Endothelial cell of umbilical vein (primary cell): ENCODE data around the gene TXN2. TPM values are rescaled to one million over a fixed set of nuclear protein-coding genes. Genes with fewer than 3 reads are reported as not detected.

Experiments
- BruUV-seq: library from RNA; stranded (reverse); fragments of 400-500 nt; replicated peaks from 2 replicates; lab custom pipeline; 2021; lab: Mats Ljungman, UMichigan
- CTCF ChIA-PET: fragments of 300-600, 350-600 bp; sonication (Branson Sonifier 250); formaldehyde crosslinking; loops from one replicate; lab custom pipeline; 2021; ENCODE audit warnings: antibody characterized with exemption, inconsistent platforms; lab: Charles Lee
- POLR2A ChIA-PET: fragments of 300-600, 350-600 bp; sonication (Branson Sonifier 250); formaldehyde crosslinking; loops from one replicate; lab custom pipeline; 2021; ENCODE audit warnings: antibody characterized with exemption, inconsistent platforms; lab: Charles Lee
- DNase-seq: peaks from one replicate; pipeline ENCODE4 v3.0.0-alpha.2; 2011; ENCODE audit warnings: low read depth, low spot score
- FAIRE-seq: peaks from 2 replicates; lab custom pipeline; 2011; peaks lifted over from hg19 to GRCh38; lab: Jason Lieb, UNC
- H2AFZ ChIP-seq: 2 replicates; pipeline ENCODE4 v1.6.0; 2012; ENCODE audit warnings: low read depth, low read length, control low read depth, inconsistent platforms
- H3K27ac ChIP-seq: 2 replicates; pipeline ENCODE4 v1.5.1; 2011; ENCODE audit warnings: low read depth, mild to moderate bottlenecking, control low read depth, low read length, moderate library complexity; ENCODE audit not compliant: insufficient read depth
- H3K27me3 ChIP-seq, 2 experiments: 2 replicates each; pipeline versions ENCODE4 v1.6.0 to v1.6.1; 2011; ENCODE audit warnings: low read length in 2 of 2, mixed read lengths in 1 of 2; ENCODE audit not compliant: control insufficient read depth in 2 of 2, insufficient read depth in 2 of 2
- H3K36me3 ChIP-seq, 2 experiments: 2 replicates in 1 of 2; 3 replicates in 1 of 2; pipeline ENCODE4 v1.5.1; 2011; ENCODE audit warnings: low read length in 2 of 2, mild to moderate bottlenecking in 1 of 2, moderate library complexity in 1 of 2; ENCODE audit not compliant: control insufficient read depth in 2 of 2, insufficient read depth in 2 of 2; ENCODE audit errors: extremely low read depth in 1 of 2
- H3K4me1 ChIP-seq: 3 replicates; pipeline ENCODE4 v1.5.1; 2011; ENCODE audit warnings: mild to moderate bottlenecking, low read length; ENCODE audit not compliant: control insufficient read depth, insufficient read depth; ENCODE audit errors: extremely low read depth
- H3K4me2 ChIP-seq: 2 replicates; pipeline ENCODE4 v1.6.1; 2011; ENCODE audit warnings: low read length, control low read depth, mixed read lengths; ENCODE audit not compliant: insufficient read depth
- H3K4me3 ChIP-seq, 3 experiments: fragments of 200-600 bp in 1 of 3; sonication (generic), shearing (Covaris generic) in 1 of 3; replicated peaks in 1 of 3; 2 replicates each; pipeline ENCODE4 v1.5.1; 2011 to 2016; ENCODE audit warnings: control low read depth in 3 of 3, low read length in 3 of 3, mild to moderate bottlenecking in 2 of 3, inconsistent platforms in 1 of 3, low read depth in 1 of 3, moderate library complexity in 1 of 3; ENCODE audit not compliant: insufficient read depth in 1 of 3
- H3K79me2 ChIP-seq: 2 replicates; pipeline ENCODE4 v1.6.0; 2012; ENCODE audit warnings: low read length, inconsistent platforms; ENCODE audit not compliant: control insufficient read depth, insufficient read depth
- H3K9ac ChIP-seq: replicated peaks from 2 replicates; pipeline ENCODE3; 2011; ENCODE audit warnings: low read length, control low read depth; ENCODE audit not compliant: insufficient read depth; ENCODE audit errors: extremely low read depth
- H3K9me1 ChIP-seq: replicated peaks from 3 replicates; pipeline ENCODE4 v1.6.0; 2011; ENCODE audit warnings: mild to moderate bottlenecking, low read length; ENCODE audit not compliant: control insufficient read depth, insufficient read depth; ENCODE audit errors: extremely low read depth
- H3K9me3 ChIP-seq: replicated peaks from 2 replicates; pipeline ENCODE4 v1.5.1; 2012; ENCODE audit warnings: low read length, inconsistent platforms; ENCODE audit not compliant: control insufficient read depth, insufficient read depth
- H4K20me1 ChIP-seq: replicated peaks from 2 replicates; pipeline ENCODE3; 2011; ENCODE audit warnings: mild to moderate bottlenecking, low read length; ENCODE audit not compliant: control insufficient read depth, insufficient read depth; ENCODE audit errors: extremely low read depth
- CTCF ChIP-seq, 2 donors: IDR thresholded peaks; 1 replicate in 1 of 2; 2 replicates in 1 of 2; pipeline ENCODE4 v1.5.1; 2011; ENCODE audit warnings: low read length in 2 of 2, mild to moderate bottlenecking in 2 of 2, moderate library complexity in 2 of 2, control low read depth in 1 of 2, inconsistent platforms in 1 of 2, low read depth in 1 of 2; ENCODE audit not compliant: insufficient read depth in 1 of 2; ENCODE audit errors: extremely low read depth in 1 of 2
- EZH2 ChIP-seq: IDR thresholded peaks from 2 replicates; pipeline ENCODE4 v1.6.1; 2012; ENCODE audit warnings: borderline replicate concordance, low read depth, mild to moderate bottlenecking, moderate library complexity, low read length, inconsistent platforms; ENCODE audit not compliant: severe bottlenecking
- FOS ChIP-seq: IDR thresholded peaks from 2 replicates; pipeline ENCODE4 v1.6.1; 2011; ENCODE audit warnings: mild to moderate bottlenecking, low read length, moderate library complexity, borderline replicate concordance; ENCODE audit not compliant: insufficient read depth
- GATA2 ChIP-seq: IDR thresholded peaks from 2 replicates; pipeline ENCODE4 v1.7.0; 2011; ENCODE audit warnings: low read depth, mild to moderate bottlenecking, moderate library complexity, mixed read lengths, low read length; ENCODE audit not compliant: insufficient read length, insufficient read depth
- JUN ChIP-seq: IDR thresholded peaks from 2 replicates; pipeline ENCODE4 v1.6.1; 2011; ENCODE audit warnings: borderline replicate concordance, low read depth; ENCODE audit not compliant: insufficient read length, insufficient read depth
- MAX ChIP-seq: IDR thresholded peaks from 2 replicates; pipeline ENCODE4 v1.6.1; 2011; ENCODE audit not compliant: insufficient read depth, insufficient read length
- MYC ChIP-seq: IDR thresholded peaks from one replicate; pipeline ENCODE4 v1.6.1; 2011; ENCODE audit warnings: mild to moderate bottlenecking, low read depth, low read length
- POLR2A ChIP-seq: IDR thresholded peaks from 2 replicates; pipeline ENCODE4 v1.6.1; 2012; ENCODE audit warnings: low read depth, mild to moderate bottlenecking, control low read depth, low read length
- POLR2AphosphoS5 ChIP-seq: IDR thresholded peaks from 2 replicates; pipeline ENCODE4 v1.6.1; 2012; ENCODE audit warnings: low read depth, mild to moderate bottlenecking, control low read depth, low read length, moderate library complexity; ENCODE audit not compliant: insufficient read depth
- dilution Hi-C: fragments of 300-500 bp; cut with MboI; formaldehyde crosslinking; loops from one replicate; pipeline ENCODE4 v1.15.0; 2019; ENCODE audit warnings: low sequenced_read_pairs; ENCODE audit not compliant: extremely low pct_ligation_motif_present
- intact Hi-C: fragments of 100-400 bp; cut with micrococcal nuclease; formaldehyde crosslinking; loops from one replicate; pipeline ENCODE4 v1.10.0; 2022
- polyA plus RNA-seq, 4 experiments: library from polyadenylated mRNA; depleted of rRNA in 3 of 4; stranded (reverse) in 3 of 4; unstranded in 1 of 4; fragments of >200 nt; gene quantifications; 2 replicates each; pipeline versions ENCODE4 v1.2.1 to v1.2.3, GENCODE V29; 2011 to 2012; ENCODE audit warnings: missing spikeins in 1 of 4
- total RNA-seq: library from RNA; stranded (reverse); gene quantifications from 2 replicates; pipeline ENCODE4 v1.2.3, GENCODE V29; 2021

The TXN2 gene
- total and polyA plus RNA-seq, 2 donors (not counting 3 experiments of a cell fraction or from before 2014, with no cell fraction given) = 75.9 to 183 TPM

- dilution Hi-C loops = no loop called here
- Histone ChIP-seq H3K4me3 (no peak overlapping the region), H3K79me2 (no peaks in the 10 kb centered on the region), H3K9me3 (no peaks in the 10 kb centered on the region), H3K27me3 (no peaks in the 10 kb centered on the region), H3K9me1 (no peaks in the 10 kb centered on the region), H3K36me3 (no peaks in the 10 kb centered on the region), H4K20me1 (no peaks in the 10 kb centered on the region), H3K4me1 (peaks cover 16% of the 10 kb centered on the region), H2AFZ (no peak overlapping the region), H3K27ac (no peak overlapping the region), H3K4me2 (no peak overlapping the region), H3K9ac (no peak overlapping the region)
- DNase-seq (peak; percentile 33), FAIRE-seq (no peak)
- ChIA-PET POLR2A (no interaction called here), CTCF (interaction anchor here (0.8 kb wide), 1 partner anchor 9 kb away, joined by 3 read pairs; no protein-coding TSS in a partner anchor)
- intact Hi-C loops = no loop called here
- BruUV-seq = no TSS peak
- no peak for TF ChIP-seq FOS
- no peak for TF ChIP-seq JUN
- TF ChIP-seq MAX = no peak
- TF ChIP-seq CTCF (IDR thresholded peaks at IDR 0.05; ENCODE audit: extremely low read depth in 1 of 2, insufficient read depth in 1 of 2, low read depth in 1 of 2, low read length in 2 of 2) = no peak
- no peak for TF ChIP-seq POLR2AphosphoS5
- TF ChIP-seq POLR2A = no peak
- no peak for TF ChIP-seq MYC
- TF ChIP-seq GATA2 = no peak
- no peak for TF ChIP-seq EZH2
These were observed 47.9 kb downstream of the TXN2 start for GRCh38 chr22:36433318-36434231.
